GM10248 (cell line): ENCODE results near the gene ITIH2.
A peak's percentile ranks its signal among the peaks of the same experiment; 100 is the strongest.
"Not testable (repeated sequence)": the region's sequence is repeated elsewhere in the genome, so short reads cannot be mapped to it uniquely, and the experiment has no call there.

Experiments
- CTCF ChIA-PET: fragments of 300-600 bp; sonication (Branson Sonifier 250); formaldehyde crosslinking; extraction: SDS; loops from one replicate; lab custom pipeline; 2021; ENCODE audit warnings: antibody characterized with exemption; lab: Yijun Ruan, JAX
- POLR2A ChIA-PET: fragments of 350-650 bp; sonication (Branson Sonifier 250); formaldehyde crosslinking; extraction: SDS; loops from one replicate; lab custom pipeline; 2020; ENCODE audit warnings: antibody characterized with exemption; lab: Yijun Ruan, JAX
- DNase-seq: peaks from one replicate; pipeline ENCODE4 v3.0.0; 2012; ENCODE audit errors: extremely low spot score
- CTCF ChIP-seq: IDR thresholded peaks from 2 replicates; pipeline ENCODE4 v1.5.1; 2012; ENCODE audit warnings: mild to moderate bottlenecking, low read depth; ENCODE audit errors: extremely low read depth, missing control alignments, control extremely low read depth

Gene ITIH2

GRCh38 chr10:7666253-7667023 is 36.7 kb upstream of the ITIH2 start, which contains the start of gene ITIH5:
Gene ITIH5, minus strand, starts transcription at chr10:7666966. Its CDS starts 74 bp downstream, at chr10:7666892.
- peak; percentile 25 for DNase-seq
- ChIA-PET CTCF (interaction anchor here (1.0 to 1.3 kb wide), 2 partner anchors 14 to 21 kb away, joined by 3 to 5 read pairs; no protein-coding TSS in a partner anchor), POLR2A (no interaction called here)
- no peak for TF ChIP-seq CTCF

GRCh38 chr10:7667262-7668141 is 35.6 kb upstream of the ITIH2 start:
- ChIA-PET CTCF (interaction anchor here (1.0 kb wide), 1 partner anchor 15 kb away, joined by 3 read pairs; no protein-coding TSS in a partner anchor), POLR2A (no interaction called here)
- peak; percentile 21 for DNase-seq
- no peak for TF ChIP-seq CTCF

GRCh38 chr10:7670157-7670556 is 33.0 kb upstream of the ITIH2 start:
- ChIA-PET POLR2A (no interaction called here), CTCF (interaction anchor here (0.6 to 2.6 kb wide), 3 partner anchors 15 to 145 kb away, joined by 3 to 14 read pairs (median 6); no protein-coding TSS in a partner anchor)
- no peak for TF ChIP-seq CTCF
- no peak for DNase-seq

GRCh38 chr10:7672341-7673134 is 30.6 kb upstream of the ITIH2 start:
- POLR2A ChIA-PET = no interaction called here
- CTCF ChIA-PET = interaction anchor here (1.7 kb wide), 1 partner anchor 15 kb away, joined by 5 read pairs; no protein-coding TSS in a partner anchor
- no peak for DNase-seq
- TF ChIP-seq CTCF = no peak

- ChIA-PET CTCF (no interaction called here), POLR2A (no interaction called here)
- TF ChIP-seq CTCF = no peak
- no peak for DNase-seq
Measured at GRCh38 chr10:7679256-7679655, 23.9 kb upstream of the ITIH2 start.

- CTCF ChIA-PET, DNase-seq, POLR2A ChIA-PET: not testable (repeated sequence)
Measured at GRCh38 chr10:7680078-7680477, 23.0 kb upstream of the ITIH2 start.
